HG03432 (cell line): ENCODE results near the gene GRAMD2A.

ENCODE experiments used
- ATAC-seq: cut with Tn5 transposase; IDR thresholded peaks from one replicate; pipeline ENCODE4 v1.9.1; 2021; ENCODE audit warnings: mild to moderate bottlenecking, moderate library complexity; ENCODE audit not compliant: unreplicated experiment

Gene GRAMD2A

GRCh38 chr15:72220687-72221086 lies 23.1 kb upstream of the GRAMD2A start:
- ATAC-seq = no peak

- ATAC-seq = no peak
These were observed 19.6 kb upstream of the GRAMD2A start for GRCh38 chr15:72217216-72217615.

GRCh38 chr15:72216079-72216478 lies 18.5 kb upstream of the GRAMD2A start:
- no peak for ATAC-seq

GRCh38 chr15:72207558-72208085 lies 10.0 kb upstream of the GRAMD2A start:
- no peak for ATAC-seq

- ATAC-seq = no peak
These were observed 9.1 kb upstream of the GRAMD2A start for GRCh38 chr15:72206677-72207000.

- no peak for ATAC-seq
These were observed 8.5 kb upstream of the GRAMD2A start for GRCh38 chr15:72205896-72206676.

- ATAC-seq = no peak
These were observed 7.7 kb upstream of the GRAMD2A start for GRCh38 chr15:72205273-72205672.

GRCh38 chr15:72203507-72203837 lies 5.9 kb upstream of the GRAMD2A start:
- no peak for ATAC-seq

GRCh38 chr15:72202801-72203506 lies 5.4 kb upstream of the GRAMD2A start:
- ATAC-seq = no peak

GRCh38 chr15:72202302-72202701 lies 4.7 kb upstream of the GRAMD2A start:
- ATAC-seq = no peak

- ATAC-seq = no peak
These were observed 3.9 kb upstream of the GRAMD2A start for GRCh38 chr15:72201391-72201921.

GRCh38 chr15:72200395-72201237 lies 3.0 kb upstream of the GRAMD2A start:
- ATAC-seq = no peak

- no peak for ATAC-seq
These were observed 2.2 kb upstream of the GRAMD2A start for GRCh38 chr15:72199721-72200212.

GRCh38 chr15:72199205-72199515 lies 1.6 kb upstream of the GRAMD2A start:
- no peak for ATAC-seq

GRCh38 chr15:72198356-72199204 lies 993 bp upstream of the GRAMD2A start:
- ATAC-seq = no peak

- ATAC-seq = no peak
These were observed 537 bp downstream of the GRAMD2A start for GRCh38 chr15:72197041-72197459.

GRCh38 chr15:72196409-72197040 lies 1.1 kb downstream of the GRAMD2A start:
- ATAC-seq = no peak

GRCh38 chr15:72195101-72195511 lies 2.5 kb downstream of the GRAMD2A start:
- no peak for ATAC-seq

- no peak for ATAC-seq
These were observed 3.7 kb downstream of the GRAMD2A start for GRCh38 chr15:72193836-72194396.
